ENCODE data around the gene SMYD3.
"Not testable (repeated sequence)": the region's sequence is repeated elsewhere in the genome, so short reads cannot be mapped to it uniquely, and the experiment has no call there.

The SMYD3 gene

GRCh38 chr1:246413430-246413829 is 93.6 kb downstream of the SMYD3 start:
- DNase-seq: no peak

DNA sequence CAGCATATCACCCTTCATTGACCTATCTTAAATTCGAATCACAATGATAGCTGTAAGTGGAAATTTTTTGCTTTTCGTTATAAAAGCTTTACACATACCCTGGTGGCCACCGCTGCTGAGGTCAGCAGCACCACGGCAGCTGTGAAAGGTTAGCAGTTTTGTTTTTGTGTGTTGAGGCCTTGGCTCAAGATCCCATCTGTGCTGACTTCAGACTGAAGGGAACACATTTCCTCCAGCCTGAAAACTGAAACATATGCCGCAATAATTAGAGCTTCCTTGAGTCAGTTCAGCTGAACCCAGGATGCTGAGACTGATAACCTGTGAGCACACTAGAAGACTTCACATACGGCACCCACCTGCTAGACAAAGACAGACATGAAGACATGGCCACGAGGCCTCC is 103.0 kb downstream of the SMYD3 start:
- DNase-seq: no peak

- DNase-seq: no peak
These were observed 108.8 kb downstream of the SMYD3 start for GRCh38 chr1:246398126-246398813.

DNA sequence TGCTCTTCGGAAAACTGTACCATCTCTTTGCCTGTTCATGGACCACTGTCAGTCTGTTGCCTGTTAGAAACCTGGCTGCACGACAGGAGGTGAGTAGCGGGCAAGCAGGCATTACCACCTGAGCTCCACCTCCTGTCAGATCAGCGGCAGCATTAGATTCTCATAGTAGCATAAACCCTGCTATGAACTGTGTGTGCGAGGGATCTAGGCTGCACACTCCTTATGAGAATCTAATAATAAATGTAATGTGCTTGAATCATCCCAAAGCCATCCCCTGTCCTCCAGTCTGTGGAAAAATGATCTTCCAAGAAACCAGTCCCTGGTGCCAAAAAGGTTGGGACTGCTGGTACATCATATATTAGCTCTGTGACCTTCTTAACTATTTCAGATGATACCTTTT is 110.0 kb downstream of the SMYD3 start:
- no peak for DNase-seq

DNA sequence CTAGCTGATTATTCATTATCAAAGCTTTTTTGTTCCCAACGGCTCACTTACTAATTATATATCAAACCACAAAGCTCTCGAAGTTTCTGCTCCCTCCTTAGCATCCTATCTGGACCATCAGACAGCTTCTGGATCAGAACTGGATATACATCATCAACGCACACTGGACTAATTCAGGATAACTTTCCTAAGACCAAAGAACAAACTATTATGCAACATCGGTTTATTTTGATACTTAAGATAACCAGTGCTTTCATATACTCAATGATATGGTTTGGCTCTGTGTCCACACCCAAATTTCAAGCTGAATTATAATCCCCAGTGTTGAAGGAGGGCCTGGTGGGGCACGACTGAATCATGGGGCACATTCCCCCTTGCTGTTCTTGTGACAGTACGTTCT is 110.8 kb downstream of the SMYD3 start:
- no peak for DNase-seq

- no peak for DNase-seq
These were observed 113.0 kb downstream of the SMYD3 start for GRCh38 chr1:246394121-246394520.

- DNase-seq: no peak
These were observed 116.2 kb downstream of the SMYD3 start for GRCh38 chr1:246390855-246391254.

GRCh38 chr1:246384616-246385015 is 122.5 kb downstream of the SMYD3 start:
- no peak for DNase-seq

DNA sequence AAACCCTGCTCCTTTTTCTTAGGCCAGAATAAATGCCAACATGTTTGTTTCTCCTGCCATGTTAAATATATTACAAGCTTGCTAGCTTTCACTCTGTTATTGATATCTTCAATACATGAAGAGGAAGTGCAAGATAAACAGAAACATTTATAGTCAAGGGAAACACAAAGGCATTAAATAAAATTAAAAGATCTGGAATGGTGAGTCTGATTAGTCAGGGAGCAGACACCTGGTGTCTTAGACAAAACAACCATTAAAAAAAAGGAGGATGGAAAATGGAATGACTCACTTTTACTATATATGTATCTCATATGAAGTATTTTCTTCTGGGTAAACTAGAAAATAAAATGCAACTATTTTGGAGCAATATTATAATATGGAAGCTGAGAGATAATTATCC is 123.3 kb downstream of the SMYD3 start:
- DNase-seq: no peak

GRCh38 chr1:246383239-246383589 is 123.9 kb downstream of the SMYD3 start:
- no peak for DNase-seq

DNA sequence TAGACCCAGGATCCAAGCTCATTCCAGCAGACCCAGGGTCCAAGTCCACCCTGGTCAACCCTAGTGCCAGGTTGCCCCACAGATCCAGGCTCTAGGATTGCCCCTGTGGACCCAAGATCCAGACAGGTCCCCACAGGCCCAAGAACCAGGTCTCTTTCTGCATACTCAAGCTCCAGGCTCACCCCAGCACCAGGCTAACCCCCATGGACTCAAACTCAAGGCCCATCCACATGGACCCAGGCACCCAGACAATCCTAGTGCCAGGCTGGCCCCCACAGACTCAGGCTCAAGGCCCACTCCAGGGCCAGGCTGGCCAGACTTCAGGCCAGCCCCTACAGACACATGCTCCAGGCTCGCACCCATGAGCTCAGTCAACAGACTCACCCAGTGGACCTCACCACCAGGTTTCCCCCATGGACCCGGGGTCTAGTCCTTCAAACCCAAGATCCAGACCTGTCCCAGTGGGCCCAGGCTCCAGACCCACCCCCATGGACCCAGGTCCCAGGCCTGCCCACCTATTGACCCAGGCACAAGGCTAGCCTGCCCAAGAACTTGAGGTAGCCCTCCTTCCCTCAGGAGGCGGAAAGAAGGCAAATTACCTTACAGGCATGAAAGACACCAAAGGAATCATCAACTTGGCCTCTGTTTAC is 124.4 kb downstream of the SMYD3 start:
- no peak for DNase-seq

- DNase-seq: no peak
These were observed 125.6 kb downstream of the SMYD3 start for GRCh38 chr1:246381452-246381851.

DNA sequence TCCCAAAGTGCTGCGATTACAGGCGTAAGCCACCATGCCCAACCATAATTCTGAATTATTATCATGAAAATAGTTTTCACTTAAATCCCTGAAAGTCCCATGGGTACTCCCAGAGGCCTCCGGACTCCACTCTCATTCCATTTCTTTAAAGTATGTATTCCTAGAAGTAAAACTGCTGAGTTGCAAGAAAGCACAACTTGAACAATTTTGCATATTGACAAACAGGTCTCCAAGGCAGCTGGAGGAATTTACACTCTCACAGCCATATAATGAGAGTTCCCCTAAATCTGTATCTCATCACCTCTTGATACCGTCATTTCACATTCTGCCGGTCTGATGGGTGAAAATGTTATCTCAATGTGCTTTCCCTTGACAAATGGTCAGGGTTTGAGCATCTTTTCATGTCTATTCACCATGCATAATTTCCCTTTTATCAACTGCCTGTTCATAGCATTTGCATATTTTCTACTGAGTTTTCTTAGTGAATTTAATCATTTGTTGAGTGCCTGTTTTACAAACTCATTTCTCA is 129.4 kb downstream of the SMYD3 start:
- no peak for DNase-seq

DNA sequence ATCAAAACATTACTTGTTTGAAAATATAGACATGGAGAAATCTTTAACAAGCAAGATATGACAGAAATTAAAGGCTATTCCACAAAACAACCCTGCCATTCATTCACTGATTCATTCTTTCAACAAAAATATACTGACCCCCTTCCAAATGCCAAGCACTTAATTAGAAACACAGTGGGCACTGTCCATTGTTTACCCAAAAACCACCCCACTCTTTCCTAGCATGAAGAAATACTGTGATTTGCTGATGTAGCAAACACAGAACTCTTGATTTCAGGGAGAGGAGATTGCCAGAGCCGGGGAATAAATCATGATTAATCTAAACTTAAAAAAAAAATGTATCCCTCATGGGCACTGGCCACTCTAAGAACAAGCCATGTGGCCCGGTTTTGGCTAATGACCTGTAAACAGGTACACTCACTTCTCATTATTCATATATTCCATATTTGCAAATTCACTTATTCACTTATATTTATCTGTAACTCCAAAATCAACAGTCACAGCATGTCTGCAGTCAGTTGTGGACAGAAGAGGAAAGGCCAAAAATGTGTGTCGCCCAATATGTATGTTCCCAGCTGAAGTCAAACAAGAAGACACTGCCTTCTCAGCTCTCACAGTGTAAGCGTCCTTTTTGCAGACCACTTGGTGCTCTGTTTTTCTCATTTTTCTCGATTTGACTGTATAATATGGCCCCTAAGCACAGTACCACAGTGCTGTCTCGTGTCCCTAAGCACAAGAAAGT is 133.1 kb downstream of the SMYD3 start:
- DNase-seq: no peak

- DNase-seq: no peak
These were observed 134.5 kb downstream of the SMYD3 start for GRCh38 chr1:246372559-246372958.

DNA sequence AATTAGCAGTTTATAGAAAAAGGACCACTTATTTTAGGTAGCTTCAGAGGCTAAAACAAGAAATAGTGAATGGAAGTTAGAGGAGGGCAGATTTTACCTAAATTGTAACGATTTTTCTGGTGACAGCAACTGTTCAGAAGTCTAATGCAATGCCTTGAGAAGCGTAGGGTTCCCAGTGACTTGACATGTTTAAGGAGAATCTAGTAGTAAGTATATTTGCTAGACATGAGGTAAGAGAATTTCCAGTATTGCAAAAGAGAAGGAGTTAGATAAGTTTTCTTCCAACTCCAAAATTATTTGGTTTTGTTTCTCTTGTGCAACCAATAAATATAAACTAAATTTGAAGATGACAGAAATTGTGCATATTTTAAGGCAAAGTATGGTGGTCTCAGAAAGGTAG is 140.0 kb downstream of the SMYD3 start:
- no peak for DNase-seq

- no peak for DNase-seq
These were observed 141.4 kb downstream of the SMYD3 start for GRCh38 chr1:246365708-246366107.

- no peak for DNase-seq
These were observed 142.6 kb downstream of the SMYD3 start for GRCh38 chr1:246364415-246364941.

DNA sequence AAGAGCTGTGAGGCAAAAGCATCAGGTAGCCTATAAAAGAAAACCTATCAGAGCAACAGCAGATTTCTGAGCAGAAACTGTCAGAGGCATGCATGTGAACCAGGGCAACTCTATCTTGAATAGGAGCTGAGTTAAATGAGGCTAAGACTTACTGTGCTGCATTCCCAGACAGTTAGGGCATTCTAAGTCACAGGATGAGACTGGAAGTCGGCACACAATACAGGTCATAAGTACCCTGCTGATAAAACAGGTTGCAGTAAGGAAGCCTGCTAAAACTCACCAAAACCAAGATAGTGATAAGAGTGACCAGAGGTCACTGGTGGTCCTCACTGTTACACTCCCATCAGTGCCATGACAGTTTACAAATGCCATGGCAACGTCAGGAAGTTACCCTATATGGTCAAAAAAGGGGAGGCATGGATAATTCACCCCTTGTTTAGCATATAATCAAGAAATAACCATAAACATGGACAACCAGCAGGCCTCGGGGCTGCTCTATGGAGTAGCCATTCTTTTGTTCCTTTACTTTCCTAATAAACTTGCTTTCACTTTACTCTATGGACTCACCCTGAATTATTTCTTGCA is 150.0 kb downstream of the SMYD3 start:
- not testable (repeated sequence) for DNase-seq

DNA sequence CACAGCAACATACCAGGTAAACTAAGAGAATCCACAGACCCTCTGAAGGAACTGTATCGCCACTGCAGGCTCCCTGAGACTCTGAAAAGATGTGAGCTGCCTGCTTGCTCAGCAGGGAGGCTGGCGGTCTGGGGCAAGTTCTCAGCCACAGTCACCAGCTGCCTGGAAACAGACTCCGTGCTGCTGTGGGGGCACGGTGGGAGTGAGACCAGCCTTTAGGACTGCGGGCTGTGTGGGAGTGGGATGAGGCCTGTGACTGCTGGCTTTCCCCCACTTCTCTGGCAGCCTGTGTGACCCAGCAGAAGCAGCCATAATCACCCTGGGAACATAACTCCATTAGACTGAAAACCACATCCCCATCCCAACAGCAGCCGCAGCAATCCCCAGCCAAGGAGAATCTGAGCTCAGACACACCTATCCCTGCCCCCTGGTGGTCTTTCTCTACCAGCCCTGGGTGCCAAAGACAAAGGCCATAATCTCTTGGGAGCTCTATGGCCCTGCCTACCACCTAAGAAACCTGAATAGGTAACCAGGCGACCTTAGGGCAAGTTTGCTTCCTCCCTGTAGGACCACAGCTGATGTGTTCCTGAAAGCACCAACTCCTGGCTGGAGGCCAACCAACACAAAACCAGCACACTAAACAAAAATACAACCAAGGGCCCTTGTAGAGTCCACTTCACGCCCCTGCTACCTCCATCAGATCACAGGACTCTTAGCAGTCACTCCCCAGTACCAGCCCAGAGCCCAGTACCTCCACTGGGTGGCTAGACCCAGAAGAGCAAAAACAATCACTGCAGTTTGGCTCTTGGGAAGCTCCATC is 151.5 kb downstream of the SMYD3 start:
- no peak for DNase-seq

- DNase-seq: no peak
These were observed 155.4 kb downstream of the SMYD3 start for GRCh38 chr1:246351721-246352120.

DNA sequence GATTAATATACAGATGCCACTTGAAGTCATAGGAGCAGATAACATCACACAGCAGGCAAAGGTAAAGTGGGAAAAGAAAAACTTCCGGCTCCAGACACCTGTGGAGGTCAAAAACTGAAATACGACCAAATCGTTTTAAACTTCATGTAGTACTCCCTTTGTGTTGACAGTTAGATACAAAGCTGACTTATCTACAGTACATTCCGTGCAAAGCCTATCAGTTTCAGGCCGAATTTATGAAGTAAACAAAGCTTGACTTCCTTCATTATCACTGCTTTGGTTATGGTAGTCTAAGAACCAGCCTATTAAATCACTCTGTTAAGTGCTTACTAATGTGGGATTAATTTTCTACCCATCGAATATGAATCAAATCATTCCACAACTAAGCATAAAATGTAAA is 156.3 kb downstream of the SMYD3 start:
- DNase-seq: no peak
